Hematopoietic multipotent progenitor cell (in vitro differentiated cells): ENCODE measurements around the gene APBB2. TPM values are rescaled to one million over a fixed set of nuclear protein-coding genes. Genes with fewer than 3 reads are reported as not detected.

Experiments
- DNase-seq, 3 donors: peaks; one replicate each; pipeline ENCODE4 v3.0.0-alpha.2; 2011 to 2015; ENCODE audit warnings: low read depth in 2 of 3, low spot score in 2 of 3
- total RNA-seq: library from RNA; depleted of rRNA; stranded (reverse); fragments of >200 nt; gene quantifications from one replicate; pipeline ENCODE4 v1.2.3, GENCODE V29; 2012

APBB2 gene
- total RNA-seq, 1 donor: 0.81 TPM

DNA sequence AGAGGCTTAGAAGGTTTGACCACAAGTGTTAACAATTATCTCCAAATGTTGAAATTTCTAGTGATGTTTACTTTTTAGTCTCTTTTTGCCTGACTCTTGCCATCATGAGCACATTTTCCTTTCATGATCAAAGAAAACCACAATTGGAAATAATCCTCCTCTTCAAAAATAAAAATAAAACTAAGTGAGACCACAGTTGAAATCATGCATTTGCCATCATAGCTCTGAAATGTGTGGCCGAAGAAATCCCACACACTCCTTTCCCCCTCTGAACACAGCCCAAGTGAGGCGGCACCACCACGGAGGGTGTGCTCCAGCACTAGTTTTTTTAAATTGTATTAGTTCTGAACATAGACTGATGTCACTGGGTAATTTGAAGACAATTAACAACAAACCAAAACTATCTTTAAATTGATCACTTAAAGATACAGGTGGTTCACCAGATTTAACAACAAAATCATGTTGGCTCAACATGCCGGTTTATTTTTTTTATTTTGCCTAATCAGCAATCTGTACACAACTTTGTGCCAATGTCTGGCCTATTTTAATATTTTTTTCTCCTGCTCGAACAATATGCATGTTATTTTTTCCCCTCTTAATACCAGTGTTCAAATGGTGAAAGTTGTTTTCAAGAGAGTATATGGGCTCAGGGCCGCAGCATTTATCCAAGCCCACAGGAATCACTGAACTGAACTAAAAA, 17.6 kb downstream of the APBB2 start:
- DNase-seq: no peak

DNA sequence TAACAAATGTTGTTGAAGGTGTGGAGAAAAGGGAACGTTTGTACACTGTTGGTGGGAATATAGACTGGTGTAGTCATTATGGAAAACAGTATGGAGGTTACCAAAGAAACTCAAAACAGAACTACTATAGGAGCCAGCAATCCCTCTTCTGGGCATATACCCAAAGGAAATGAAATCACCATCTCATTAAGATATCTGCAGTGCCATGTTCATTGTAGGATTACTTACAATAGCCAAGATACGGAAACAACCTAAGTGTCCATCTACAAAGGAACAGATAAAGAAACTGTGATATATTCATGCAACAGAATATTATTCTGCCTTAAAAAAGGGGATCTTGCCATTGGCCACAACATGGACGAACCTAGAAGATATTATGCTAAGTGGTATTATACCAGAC, 22.2 kb downstream of the APBB2 start:
- DNase-seq: no peak

DNA sequence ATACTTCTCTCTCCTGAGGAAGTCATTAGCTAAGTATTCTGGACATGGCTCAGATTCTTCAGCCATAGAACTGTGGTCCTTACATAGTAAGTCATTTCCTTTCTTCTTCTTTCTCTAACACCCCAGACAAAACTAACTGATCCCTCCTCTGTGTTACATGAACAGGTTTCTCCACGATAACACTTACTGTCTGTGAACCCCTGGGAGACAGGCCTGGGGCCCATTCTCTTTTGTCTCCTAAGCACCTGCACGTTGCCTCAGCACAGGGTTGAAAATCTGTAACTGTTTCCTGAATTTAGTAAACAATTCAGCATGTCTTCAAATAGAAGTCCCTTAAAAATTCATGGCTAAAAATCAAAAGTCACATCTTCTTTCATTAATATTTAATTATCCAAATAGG, 24.7 kb downstream of the APBB2 start:
- no peak for DNase-seq

DNA sequence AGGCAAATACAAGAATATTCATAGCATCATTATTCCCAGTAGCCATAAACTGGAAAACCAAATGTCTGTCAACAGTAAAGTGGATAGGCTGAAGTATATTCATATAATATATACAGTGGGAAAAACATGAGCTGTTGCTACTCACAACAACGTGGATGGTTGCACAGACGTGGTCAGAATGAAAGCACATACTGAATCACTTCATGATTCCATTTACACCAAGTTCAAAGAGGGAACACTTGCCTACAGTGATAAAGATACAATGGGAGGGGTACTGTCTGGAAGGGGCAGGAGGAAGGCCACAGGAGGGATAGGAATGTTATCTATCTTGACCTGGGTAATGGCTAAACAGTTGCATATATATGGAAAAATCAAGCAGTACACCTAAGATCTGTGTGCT, 25.3 kb downstream of the APBB2 start:
- DNase-seq: no peak

DNA sequence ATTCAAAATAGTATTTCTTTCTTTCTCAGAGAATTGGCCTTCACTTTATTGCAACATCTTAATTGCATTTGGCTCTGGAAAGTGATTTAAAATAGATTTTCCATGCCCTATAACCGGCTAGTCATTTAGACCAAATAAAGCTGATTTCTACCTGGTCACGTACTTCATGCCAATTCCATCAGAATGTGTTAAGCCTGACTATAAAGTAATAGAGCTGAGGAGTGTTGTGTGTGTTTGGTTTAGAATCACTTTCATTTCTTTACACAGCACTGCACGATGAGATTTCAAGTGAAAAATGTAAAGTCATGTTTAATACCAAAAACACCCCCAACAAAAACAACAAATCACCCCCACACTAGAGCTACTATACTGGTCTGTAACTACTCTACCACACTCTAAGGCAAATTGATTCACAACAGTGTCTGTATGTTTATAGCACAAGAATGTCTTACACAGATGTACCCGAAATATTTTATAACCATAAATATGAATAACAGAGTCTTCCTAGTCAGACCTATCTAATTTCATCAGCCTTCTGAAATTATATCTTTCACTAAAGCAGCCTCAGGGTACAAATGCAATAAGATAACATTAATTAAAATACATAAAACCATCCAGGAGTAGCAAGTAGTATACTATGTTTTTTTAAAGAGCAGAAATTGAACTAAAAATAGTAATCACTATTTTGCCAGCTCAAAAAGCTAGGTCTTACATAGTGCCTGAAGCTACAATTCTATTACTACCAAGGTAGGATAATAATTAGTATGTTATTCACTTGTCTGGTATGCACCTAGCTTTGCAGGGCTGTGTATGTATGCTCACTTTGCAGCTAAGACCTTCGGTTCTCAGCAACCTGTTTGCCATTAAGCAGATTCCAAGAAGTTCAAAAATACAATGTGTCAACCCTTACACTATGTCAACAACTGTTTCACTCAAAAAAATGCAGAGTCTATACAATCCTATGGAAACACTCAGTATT, 28.4 kb downstream of the APBB2 start:
- no peak for DNase-seq

DNA sequence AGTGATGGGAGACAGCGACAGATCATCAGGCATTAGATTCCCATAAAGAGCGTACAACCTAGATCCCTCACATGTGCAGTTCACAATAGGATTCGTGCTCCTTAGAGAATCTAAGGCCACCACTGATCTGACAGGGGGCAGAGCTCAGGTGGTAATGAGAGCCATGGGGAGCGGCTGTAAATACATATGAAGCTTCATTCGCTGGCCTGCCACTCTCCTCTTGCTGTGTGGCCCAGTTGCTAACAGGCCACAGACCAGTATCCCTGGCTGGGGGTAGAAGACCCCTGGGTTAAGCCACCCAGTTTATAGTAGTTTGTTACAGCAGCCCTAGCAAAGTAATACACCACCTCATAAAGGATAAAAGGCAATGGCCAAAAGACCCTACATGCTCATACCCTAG, 30.3 kb downstream of the APBB2 start:
- no peak for DNase-seq

DNA sequence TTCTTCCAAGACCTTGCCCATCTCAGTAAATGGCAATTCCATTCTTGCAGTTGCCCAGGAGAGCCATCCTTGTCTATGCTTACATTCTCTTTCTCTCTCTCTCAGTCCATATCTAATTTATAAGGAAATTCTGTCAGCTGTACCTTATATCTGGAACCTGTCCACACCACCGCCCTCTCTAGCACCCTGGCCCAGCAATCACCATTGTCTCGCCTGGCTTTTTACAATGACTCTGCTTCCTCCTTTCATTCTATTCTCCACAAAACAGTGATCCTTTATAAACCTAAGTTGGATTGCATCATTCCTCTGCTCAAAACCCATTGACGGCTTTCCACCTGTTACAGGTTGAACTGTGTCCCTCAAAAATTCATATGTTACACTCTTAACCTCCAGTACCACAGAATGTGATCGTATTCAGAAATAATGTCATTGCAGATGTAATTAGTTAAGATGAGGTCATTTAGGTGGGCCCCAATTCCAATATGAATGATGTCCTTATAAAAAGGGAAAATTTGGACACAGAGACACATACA, 31.3 kb downstream of the APBB2 start:
- DNase-seq: no peak

DNA sequence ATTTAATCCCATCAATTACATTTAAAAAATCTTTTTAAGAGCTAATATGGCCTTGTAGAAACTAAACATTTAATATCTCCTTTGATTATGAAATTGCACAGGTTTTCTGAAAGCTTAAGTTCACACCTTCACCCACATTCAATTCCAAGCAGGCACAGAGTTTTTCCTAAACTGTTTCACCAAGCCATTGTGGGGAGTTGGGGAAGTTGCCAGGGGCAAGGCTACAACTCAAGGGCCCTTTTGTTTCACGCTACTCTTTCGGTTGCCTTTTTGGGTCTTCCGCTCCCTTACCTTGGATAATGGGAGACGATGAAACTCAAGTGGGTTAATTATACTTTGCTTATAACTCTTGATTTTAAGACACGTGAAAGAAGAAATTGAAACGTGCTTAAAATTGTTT, 33.3 kb downstream of the APBB2 start:
- no peak for DNase-seq

DNA sequence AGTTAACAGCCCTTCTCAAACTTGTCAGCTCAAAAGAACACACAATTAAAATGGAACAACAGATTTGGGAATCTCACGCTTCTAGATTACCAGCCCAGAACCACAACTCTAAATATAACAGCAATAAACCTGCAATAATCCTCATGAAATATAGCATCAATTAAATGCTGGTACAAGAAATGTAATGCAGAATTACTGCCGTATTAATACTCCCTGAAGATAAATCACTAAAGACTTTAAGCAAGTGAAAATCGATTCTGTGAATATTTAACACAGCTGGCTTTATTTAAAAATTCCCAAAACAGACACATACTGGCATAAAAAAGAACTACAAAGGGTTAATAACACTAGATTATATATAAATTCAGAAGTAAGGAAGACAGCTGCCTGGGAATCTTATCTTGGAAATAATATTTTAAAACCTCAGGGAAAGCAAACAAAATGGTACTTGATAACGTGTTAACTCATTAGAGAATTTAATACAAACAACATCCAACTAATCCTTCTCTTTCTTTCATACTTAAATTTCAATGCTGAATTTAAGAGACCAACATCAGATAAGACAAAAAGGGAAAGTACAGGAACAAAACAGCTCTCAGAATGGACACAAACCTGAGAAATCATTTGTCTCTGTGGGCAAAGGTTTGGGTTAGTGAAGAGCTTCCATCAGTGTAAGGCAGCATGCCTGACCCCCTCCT, 34.7 kb downstream of the APBB2 start:
- no peak for DNase-seq

DNA sequence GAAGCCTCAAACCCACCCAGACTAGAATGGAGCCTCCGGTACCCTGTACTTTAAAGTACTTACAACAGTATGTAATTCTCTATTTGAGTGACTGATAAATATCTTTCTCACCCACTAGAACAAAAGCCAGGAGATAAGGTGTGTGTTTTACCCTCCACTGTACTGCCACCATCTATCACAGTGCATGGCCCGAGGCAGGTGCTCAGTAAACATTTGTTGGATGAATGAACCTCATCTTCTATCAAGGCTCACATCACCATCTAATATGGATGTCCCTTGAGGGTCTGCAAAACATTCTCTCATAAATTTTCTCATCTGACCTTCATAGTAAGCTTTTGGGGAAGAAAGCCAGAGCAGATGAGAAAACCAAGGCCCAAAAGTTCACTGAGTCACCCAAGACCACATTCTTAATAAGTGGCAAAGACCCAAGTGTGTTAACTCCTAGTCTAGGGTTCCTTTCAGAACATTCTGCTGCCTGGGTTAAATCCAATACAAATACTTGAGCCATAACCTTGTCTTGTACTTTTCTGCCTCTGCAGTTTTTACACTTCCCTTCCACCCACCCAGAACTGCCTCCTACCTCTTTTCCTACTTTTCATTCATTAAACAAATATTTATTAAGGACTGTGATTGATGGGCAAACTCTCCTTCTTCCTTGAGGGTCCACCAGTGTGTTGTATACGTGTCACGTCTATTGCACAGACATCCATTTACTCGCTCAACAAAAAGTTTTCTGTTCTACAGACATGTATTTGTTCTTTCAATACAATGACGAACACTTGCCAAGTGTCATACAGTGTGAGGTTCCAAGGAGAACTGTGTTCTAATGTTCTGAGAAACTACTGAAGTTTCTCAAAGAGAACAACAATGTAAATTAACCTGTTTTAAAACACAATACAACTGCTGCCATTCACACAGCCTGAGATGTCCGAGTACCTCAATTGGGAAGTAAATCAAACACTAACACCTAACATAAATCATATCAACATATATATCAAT, 35.7 kb downstream of the APBB2 start:
- DNase-seq: no peak

DNA sequence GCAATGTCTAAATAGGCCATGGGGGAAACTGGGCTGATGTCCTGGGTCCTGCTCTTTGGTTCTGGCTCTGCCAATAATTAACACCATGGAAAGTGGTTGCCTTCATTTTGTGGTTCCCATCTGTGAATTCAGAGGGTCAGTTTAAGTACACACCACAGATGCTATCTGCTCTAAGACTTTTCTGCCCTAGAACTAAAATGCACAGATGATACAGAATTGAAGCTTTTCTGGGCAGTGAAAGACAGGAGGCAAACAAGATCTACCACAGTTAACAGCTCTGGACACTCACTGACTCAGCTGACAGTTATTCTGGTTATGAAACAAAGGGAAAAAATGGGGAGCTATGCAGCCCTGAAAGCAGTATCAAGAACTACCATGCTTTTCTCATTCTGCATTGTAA, 37.3 kb downstream of the APBB2 start:
- DNase-seq: no peak

DNA sequence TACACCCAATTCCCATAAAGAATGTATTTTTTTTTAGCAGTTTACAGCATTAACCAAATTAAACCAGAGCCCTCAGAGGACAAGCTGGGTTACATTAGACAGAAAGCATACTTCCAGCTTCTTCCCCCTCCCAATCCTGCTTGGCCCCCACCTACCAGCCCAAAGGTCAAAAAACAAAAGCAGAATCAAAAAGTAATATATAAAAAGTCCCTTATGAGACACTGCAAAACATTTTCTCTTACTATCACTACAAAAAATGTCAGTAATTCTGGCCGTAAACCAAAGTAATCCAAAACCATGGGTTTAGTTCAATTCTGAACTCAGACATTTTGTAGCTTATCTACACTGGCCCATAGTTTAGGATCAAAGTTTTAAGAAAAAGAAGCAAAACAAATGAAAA, 38.0 kb downstream of the APBB2 start:
- DNase-seq: no peak

DNA sequence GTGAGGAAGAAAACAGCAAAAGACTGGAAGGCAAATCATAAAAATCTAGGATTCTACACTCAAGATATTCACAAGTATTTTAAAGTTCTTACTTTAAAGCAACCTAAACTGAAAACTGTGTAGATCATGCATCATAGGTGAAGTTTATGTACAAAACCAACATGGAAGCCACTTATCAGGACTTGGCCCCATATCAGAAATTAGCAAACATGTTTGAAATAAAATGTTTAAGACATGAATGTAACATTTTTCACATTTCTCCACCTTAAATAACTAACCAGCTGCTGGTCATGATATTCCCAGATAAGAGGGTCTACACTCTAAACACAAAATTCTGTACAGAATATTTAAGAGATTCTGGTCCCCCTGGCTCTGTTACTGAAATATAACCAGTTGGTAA, 38.5 kb downstream of the APBB2 start:
- no peak for DNase-seq

DNA sequence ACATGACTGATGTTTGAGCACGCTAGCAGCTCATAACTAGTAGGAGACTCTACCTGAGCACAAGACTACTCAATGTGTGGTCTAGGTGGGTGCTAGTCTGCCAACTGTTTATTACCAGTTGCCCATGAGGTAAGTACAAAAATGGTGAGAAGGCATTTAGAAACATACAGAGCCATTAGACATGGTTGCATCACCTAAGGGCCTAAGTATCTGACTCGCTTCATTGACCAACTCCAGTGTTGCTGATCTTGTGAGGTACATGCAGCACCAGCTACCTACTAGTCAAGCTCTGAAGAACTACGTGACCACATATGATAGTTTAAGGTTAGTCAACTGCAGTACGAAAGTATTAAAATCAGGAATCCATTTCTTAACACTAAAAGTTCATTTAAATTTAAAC, 39.9 kb downstream of the APBB2 start:
- no peak for DNase-seq

DNA sequence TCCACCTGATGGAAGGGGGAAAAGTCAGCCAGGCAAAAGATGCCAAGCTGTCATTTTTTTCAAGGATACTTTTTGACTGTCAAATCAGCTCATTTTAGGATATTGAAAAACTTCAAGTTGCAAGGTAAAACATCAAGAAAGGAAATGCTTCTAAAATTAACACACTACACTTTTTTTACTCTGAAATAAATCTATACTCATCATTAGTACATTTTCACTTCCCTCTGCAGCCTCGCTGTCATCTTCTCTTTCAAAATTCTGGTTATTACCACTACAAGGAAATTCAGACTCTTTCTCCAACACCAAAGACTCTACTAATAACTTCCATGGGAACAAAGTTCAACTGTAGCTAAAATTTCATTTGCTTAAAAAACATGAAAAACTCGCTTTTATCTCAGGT, 41.6 kb downstream of the APBB2 start:
- DNase-seq: no peak

DNA sequence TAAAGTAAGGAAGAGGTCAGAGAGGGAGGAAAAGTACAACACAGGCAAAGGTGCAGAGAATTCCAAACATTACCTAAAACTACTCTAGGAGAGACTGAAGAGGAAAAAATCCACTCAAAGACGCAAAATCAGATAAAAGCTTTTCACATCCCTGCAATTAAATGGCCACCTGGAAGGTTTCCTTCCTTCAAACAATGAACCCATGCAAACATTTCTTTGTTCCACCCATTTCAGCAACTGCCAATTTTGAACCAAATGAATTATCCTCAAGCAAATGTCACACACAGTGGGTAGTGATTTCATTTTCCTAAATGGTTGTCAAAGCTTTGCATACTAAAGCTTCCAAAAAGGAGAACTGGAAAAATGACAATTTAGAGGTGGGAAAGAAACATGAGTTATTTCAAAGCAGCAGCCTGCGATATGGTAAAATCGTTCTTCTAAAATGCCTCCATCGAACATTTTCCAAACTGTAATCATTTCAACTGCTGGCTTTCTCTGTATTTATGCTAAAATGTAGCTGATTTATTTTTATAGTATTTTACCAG, 45.0 kb downstream of the APBB2 start:
- no peak for DNase-seq

DNA sequence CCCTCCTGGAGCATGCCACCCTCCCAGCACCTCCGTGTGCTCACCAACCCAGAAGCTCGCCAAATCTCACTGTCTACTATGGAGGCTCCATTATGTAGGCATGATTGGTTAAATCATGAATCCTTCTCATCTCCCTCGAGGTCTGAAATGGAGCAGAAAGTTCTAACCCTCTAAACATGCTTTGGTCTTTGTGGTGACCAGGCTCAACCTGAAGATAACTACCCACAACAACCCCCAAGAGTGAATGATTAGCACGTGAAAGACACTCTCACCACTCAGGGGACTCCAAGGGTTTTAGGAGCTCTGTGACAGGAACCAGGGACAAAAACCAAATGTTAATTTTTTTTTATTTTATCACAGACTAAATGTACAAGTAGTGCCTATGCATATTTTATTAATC, 47.2 kb downstream of the APBB2 start:
- no peak for DNase-seq

DNA sequence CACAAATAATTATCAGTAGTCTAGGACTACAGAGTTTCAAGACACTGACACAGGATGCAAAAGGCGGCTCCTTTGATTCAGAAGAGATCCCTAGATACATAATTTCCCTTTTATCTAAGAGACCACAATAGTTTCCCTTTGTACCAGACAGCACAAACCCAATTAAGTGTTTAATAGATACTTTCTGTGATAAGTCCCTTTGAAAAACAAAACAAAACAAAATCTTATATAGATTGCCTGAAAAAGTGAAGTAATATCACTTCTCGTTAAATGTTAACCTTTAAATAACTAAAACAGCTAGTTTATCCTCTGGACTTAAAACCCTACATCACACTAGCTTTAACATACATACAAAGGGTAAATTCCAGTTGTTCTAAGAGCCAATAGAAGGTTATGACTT, 49.9 kb downstream of the APBB2 start:
- DNase-seq: no peak

DNA sequence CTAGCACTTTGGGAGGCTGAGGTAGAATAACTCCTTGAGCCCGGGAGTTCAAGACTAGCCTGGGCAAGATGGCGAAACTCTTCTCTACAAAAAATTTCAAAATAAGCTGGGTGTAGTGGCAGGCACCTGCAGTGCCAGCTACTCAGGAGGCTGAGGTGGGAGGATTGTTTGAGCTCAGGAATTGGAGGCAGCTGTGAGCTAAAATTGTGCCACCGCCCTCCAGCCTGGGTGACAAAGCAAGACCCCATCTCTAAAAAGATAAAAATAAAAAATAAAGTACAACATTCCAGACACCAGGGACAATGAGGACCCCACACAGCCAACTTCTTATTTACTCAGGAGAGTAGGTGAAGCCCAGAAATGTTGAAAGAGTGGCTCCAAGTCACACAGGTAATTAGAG, 53.0 kb downstream of the APBB2 start:
- no peak for DNase-seq

DNA sequence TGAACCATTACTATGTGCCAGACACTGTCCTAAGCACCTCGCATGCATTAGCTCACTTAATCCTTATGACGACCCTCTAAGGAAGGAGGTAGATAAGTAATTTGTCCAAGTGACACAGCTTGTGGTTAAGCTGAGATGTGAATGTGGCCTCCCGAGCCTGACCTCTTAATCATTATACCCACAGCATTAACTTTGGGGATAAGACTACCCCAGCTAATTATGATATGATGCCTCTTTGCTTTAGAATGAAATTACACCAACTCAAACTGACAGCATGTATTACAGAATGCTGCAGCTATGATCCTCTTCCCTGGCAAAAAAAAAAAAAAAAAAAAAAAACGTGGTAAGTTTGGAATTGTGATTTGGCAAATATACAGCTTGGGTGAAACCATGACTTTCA, 53.5 kb downstream of the APBB2 start:
- no peak for DNase-seq
